Measurements from ENCODE around the gene APOB.

Gene APOB

DNA sequence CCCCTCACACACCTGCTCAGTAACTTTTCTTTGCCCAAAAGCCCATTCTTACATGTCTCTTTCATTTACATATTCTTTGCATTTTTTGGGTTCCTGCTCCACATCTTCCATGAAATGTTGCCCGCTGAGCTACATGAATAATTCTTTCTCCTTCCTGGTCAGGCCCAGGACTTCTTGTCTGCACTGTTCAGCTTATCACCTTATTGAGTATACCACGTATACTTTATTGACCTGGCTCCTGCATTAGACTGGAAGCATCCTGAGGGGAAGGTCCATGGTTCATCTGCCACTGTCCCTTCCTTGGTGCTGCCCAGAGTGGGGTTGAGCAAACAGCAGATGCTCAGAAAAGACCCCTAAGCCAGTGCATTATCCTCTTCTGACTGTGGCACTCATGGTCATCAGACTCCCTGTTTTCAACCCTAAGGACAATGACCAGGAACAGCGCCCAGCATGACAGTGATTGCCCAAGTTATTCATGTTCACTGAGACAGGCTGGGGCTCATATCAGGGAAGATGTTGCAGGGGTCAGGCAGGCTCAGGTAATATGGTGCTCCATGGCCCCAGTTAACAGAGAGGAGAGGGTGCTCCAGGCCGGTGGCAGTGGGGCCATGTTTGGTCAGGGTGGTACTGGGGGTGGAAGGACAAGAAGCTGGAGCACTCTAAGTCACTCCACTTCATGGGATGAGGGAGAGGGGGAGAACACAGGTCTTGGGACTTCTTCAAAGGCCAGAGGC, 7.7 kb downstream of the APOB start:
- Histone ChIP-seq H3K27me3 (replicated peaks) (no peaks in the 10 kb centered on the region), H3K27ac (no peak overlapping the region), H3K4me3 (ENCODE audit: low read depth, low read length) (no peak overlapping the region), H3K36me3 (replicated peaks) (no peaks in the 10 kb centered on the region)
- no peak for DNase-seq
- in situ Hi-C loops (cut with HindIII; ENCODE audit: low pct_ligation_motif_present, low sequenced_read_pairs) = no loop called here
- no peak for TF ChIP-seq CTCF (IDR thresholded peaks at IDR 0.05; ENCODE audit: low read depth, low read length, missing control alignments)

GRCh38 chr2:21035282-21035973, 8.4 kb downstream of the APOB start:
- TF ChIP-seq CTCF (IDR thresholded peaks at IDR 0.05; ENCODE audit: low read depth, low read length, missing control alignments) = no peak
- no peaks in the 10 kb centered on the region for H3K27me3 ChIP-seq (replicated peaks)
- H3K27ac ChIP-seq = no peak overlapping the region
- in situ Hi-C loops (cut with HindIII; ENCODE audit: low pct_ligation_motif_present, low sequenced_read_pairs) = no loop called here
- DNase-seq = no peak
- no peaks in the 10 kb centered on the region for H3K36me3 ChIP-seq (replicated peaks)
- H3K4me3 ChIP-seq (ENCODE audit: low read depth, low read length) = no peak overlapping the region

DNA sequence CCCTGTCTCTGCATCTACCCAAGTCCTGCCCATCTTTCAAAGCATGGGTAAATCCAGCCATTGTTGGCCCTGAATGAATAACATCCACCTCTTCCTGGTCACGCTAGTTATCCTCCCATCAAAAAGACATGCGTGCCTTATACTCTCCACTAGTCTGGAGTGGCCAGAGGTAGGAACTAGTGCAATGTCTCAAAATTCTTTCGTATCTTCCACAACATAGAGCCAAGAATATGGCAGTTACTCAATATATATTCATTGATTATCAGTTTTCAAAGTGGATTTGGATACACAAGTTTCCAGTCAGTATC, 8.9 kb downstream of the APOB start:
- Histone ChIP-seq H3K4me3 (ENCODE audit: low read depth, low read length) (no peak overlapping the region), H3K36me3 (replicated peaks) (no peaks in the 10 kb centered on the region), H3K27ac (no peak overlapping the region), H3K27me3 (replicated peaks) (no peaks in the 10 kb centered on the region)
- TF ChIP-seq CTCF (IDR thresholded peaks at IDR 0.05; ENCODE audit: low read depth, low read length, missing control alignments) = no peak
- in situ Hi-C loops (cut with HindIII; ENCODE audit: low pct_ligation_motif_present, low sequenced_read_pairs) = no loop called here
- DNase-seq = no peak

DNA sequence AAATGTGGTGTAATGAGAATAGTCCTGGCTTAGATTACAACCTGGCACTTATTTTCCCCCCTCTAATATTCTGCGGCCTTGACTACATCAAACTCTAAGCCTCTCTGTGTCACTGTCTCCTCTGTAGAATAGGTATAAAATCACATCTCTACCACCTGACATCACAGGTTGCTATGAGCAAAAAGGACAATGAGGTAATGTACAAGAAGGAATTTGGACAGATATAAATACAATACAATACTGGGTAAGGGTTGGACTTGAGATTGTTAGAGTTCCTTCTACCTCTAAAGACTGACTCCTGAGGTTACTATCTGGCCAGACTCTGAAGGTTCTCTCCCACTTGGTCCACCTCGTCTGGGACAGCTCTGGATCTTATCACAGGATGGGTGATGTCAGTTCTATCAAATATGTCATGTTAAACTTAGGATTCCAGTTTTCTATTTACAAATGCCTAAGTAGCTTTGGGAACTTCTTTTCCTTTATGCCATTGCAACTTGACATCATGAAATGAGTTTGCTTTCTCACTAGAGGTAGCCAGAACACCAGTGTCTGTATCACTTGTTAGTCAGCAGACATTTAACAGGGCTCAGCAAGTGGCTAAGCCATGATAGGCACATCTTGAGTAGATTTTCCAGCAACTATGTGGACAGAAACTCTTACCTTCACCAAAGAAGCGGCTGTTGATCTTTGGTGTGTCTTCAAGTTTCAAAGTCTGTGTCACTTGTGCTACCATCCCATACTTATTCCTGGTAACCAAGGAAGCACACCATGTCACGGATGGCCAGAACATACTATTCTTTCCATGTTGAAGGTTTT, 9.5 kb downstream of the APOB start:
- in situ Hi-C loops (cut with HindIII; ENCODE audit: low pct_ligation_motif_present, low sequenced_read_pairs) = no loop called here
- no peak for DNase-seq
- no peak for TF ChIP-seq CTCF (IDR thresholded peaks at IDR 0.05; ENCODE audit: low read depth, low read length, missing control alignments)
- H3K27ac ChIP-seq = no peak overlapping the region
- no peaks in the 10 kb centered on the region for H3K36me3 ChIP-seq (replicated peaks)
- no peaks in the 10 kb centered on the region for H3K27me3 ChIP-seq (replicated peaks)
- H3K4me3 ChIP-seq (ENCODE audit: low read depth, low read length) = no peak overlapping the region

GRCh38 chr2:21033237-21034155, 10.4 kb downstream of the APOB start:
- TF ChIP-seq CTCF (IDR thresholded peaks at IDR 0.05; ENCODE audit: low read depth, low read length, missing control alignments) = no peak
- in situ Hi-C loops (cut with HindIII; ENCODE audit: low pct_ligation_motif_present, low sequenced_read_pairs) = no loop called here
- no peaks in the 10 kb centered on the region for H3K27me3 ChIP-seq (replicated peaks)
- H3K4me3 ChIP-seq (ENCODE audit: low read depth, low read length) = no peak overlapping the region
- DNase-seq = no peak
- no peak overlapping the region for H3K27ac ChIP-seq
- H3K36me3 ChIP-seq (replicated peaks) = no peaks in the 10 kb centered on the region

Data from brain microvascular endothelial cell (primary cell).